ENCODE results near the gene ATG7.

GRCh38 chr3:11461226-11461625 is 189.0 kb downstream of the ATG7 start:
- no peak for TF ChIP-seq EZH2phosphoT487 (IDR thresholded peaks at IDR 0.05; ENCODE audit: low read depth, severe bottlenecking, unreplicated experiment)
- TF ChIP-seq, protein P1, sequence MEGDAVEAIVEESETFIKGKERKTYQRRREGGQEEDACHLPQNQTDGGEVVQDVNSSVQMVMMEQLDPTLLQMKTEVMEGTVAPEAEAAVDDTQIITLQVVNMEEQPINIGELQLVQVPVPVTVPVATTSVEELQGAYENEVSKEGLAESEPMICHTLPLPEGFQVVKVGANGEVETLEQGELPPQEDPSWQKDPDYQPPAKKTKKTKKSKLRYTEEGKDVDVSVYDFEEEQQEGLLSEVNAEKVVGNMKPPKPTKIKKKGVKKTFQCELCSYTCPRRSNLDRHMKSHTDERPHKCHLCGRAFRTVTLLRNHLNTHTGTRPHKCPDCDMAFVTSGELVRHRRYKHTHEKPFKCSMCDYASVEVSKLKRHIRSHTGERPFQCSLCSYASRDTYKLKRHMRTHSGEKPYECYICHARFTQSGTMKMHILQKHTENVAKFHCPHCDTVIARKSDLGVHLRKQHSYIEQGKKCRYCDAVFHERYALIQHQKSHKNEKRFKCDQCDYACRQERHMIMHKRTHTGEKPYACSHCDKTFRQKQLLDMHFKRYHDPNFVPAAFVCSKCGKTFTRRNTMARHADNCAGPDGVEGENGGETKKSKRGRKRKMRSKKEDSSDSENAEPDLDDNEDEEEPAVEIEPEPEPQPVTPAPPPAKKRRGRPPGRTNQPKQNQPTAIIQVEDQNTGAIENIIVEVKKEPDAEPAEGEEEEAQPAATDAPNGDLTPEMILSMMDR (IDR thresholded peaks at IDR 0.05; ENCODE audit: poor library complexity) = no peak

Data from hepatocyte (in vitro differentiated cells).